Esophagus squamous epithelium (tissue), 5 donors: Measurements from ENCODE around the gene KLHL6. TPM values are rescaled to one million over a fixed set of nuclear protein-coding genes. Genes with fewer than 3 reads are reported as not detected.

Experiments
- DNase-seq: peaks from one replicate; lab custom pipeline; 2025; lab: John Stamatoyannopoulos, UW
- H3K27ac ChIP-seq, 4 donors: fragments of 200-600 bp; sonication (generic); one replicate each; pipeline ENCODE4 v1.5.1; 2016 to 2019; ENCODE audit warnings: mild to moderate bottlenecking in 1 of 4
- H3K27me3 ChIP-seq, 4 donors: fragments of 200-600 bp; sonication (generic); 1 replicate in 3 of 4; 2 replicates in 1 of 4; pipeline versions ENCODE4 v1.5.1 to v1.6.0; 2017 to 2021; ENCODE audit warnings: antibody characterized with exemption in 1 of 4
- H3K36me3 ChIP-seq, 3 donors: fragments of 200-600 bp; sonication (generic); one replicate each; pipeline ENCODE4 v1.5.1; 2016 to 2019
- H3K4me1 ChIP-seq, 3 donors: fragments of 200-600 bp; sonication (generic); one replicate each; pipeline ENCODE4 v1.5.1; 2017 to 2019
- H3K4me3 ChIP-seq, 4 donors: fragments of 200-600 bp; sonication (generic); 1 replicate in 3 of 4; 2 replicates in 1 of 4; pipeline ENCODE4 v1.5.1; 2016 to 2019; ENCODE audit warnings: mild to moderate bottlenecking in 2 of 4, moderate library complexity in 1 of 4
- H3K9me3 ChIP-seq, 3 donors: fragments of 200-600 bp; sonication (generic); one replicate each; pipeline ENCODE4 v1.5.1; 2016 to 2019
- POLR2A ChIP-seq, 4 donors: fragments of 450-650 bp; IDR thresholded peaks; one replicate each; pipeline ENCODE4 v1.6.1; 2017; ENCODE audit warnings: antibody characterized with exemption in 4 of 4, mild to moderate bottlenecking in 4 of 4, moderate library complexity in 3 of 4
- WGBS, 2 donors: methylation state at CpG; one replicate each; pipeline ENCODE4 v1.1.5; 2018; 5-methylcytosine and 5-hydroxymethylcytosine counted together
- intact Hi-C: fragments of 100-400 bp; cut with DNase I; formaldehyde crosslinking; loops from one replicate; pipeline ENCODE4 v1.15.0; 2022
- total RNA-seq, 4 donors: library from RNA; depleted of rRNA; stranded (reverse); fragments of >200 nt; gene quantifications; one replicate each; pipeline ENCODE4 v1.1.0, GENCODE V29; 2016
- TF ChIP-seq, protein P1 (sequence below), 6 experiments: fragments of 450-650 bp in 4 of 6; fragments of 200-600 bp in 2 of 6; sonication (generic) in 2 of 6; IDR thresholded peaks; one replicate each; pipeline ENCODE4 v1.5.1; 2016 to 2019; ENCODE audit warnings: antibody characterized with exemption in 6 of 6, mild to moderate bottlenecking in 4 of 6, moderate library complexity in 4 of 6
- donor health status: DM: yes; HTN: yes; CAD: no.

The KLHL6 gene
- total RNA-seq, 4 donors from 2014 or later: 0.66 to 2.7 (median 1.8) TPM; not detected in 1

DNA sequence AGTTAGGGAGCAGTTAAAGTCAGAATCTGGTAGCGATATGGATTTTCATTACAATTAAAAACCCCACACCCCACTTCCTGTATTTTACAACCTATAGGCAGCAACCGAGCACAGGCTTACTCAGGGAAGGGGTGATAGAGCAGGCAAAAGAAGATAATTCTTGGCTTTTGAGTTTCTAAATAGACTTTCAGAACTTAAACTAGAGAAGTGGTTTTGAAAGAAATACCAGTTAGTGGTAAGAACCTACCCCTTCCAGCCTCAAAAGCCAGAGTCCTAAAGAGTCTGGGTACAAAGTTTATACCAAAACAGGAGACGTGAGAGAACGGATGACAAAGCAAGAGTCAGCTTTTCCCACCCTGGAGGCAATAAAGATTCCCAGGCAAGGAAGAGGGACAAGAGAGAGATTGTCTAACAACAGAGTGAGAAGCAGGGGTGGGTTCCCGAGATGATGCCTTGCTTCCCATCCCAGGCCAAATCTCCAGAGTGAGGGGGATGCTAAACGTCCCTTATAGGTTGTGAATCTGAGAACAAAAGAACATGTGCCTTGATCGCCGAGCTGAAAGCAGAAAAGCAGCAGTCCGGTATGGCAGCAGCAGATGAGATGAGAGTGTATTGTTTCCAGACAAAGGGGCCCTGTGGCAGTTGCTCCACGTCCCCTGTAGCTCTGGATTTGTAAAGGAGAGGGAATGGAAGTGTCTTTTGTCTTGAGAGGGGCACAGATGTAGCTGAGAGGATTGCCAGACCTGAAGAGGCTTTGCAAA, 36.8 kb downstream of the KLHL6 start:
- Histone ChIP-seq H3K4me1 (no peaks in the 10 kb centered on the region), H3K9me3 (no peaks in the 10 kb centered on the region), H3K36me3 (no peaks in the 10 kb centered on the region), H3K27me3 (peaks cover 0 to 41% (median 0%) of the 10 kb centered on the region in 4 donors), H3K4me3 (no peak overlapping the region), H3K27ac (peak overlapping the region in 1 of 4 donors; percentile 44)
- TF ChIP-seq, protein P1, sequence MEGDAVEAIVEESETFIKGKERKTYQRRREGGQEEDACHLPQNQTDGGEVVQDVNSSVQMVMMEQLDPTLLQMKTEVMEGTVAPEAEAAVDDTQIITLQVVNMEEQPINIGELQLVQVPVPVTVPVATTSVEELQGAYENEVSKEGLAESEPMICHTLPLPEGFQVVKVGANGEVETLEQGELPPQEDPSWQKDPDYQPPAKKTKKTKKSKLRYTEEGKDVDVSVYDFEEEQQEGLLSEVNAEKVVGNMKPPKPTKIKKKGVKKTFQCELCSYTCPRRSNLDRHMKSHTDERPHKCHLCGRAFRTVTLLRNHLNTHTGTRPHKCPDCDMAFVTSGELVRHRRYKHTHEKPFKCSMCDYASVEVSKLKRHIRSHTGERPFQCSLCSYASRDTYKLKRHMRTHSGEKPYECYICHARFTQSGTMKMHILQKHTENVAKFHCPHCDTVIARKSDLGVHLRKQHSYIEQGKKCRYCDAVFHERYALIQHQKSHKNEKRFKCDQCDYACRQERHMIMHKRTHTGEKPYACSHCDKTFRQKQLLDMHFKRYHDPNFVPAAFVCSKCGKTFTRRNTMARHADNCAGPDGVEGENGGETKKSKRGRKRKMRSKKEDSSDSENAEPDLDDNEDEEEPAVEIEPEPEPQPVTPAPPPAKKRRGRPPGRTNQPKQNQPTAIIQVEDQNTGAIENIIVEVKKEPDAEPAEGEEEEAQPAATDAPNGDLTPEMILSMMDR (IDR thresholded peaks at IDR 0.05): no peak
- peak in 1 of 4 donors; percentile 8 for TF ChIP-seq POLR2A (IDR thresholded peaks at IDR 0.05)
- intact Hi-C loops: no loop called here
- 70 to 81% methylated on average over 10 of the region's 10 CpGs for WGBS, 2 donors
- DNase-seq: no peak

DNA sequence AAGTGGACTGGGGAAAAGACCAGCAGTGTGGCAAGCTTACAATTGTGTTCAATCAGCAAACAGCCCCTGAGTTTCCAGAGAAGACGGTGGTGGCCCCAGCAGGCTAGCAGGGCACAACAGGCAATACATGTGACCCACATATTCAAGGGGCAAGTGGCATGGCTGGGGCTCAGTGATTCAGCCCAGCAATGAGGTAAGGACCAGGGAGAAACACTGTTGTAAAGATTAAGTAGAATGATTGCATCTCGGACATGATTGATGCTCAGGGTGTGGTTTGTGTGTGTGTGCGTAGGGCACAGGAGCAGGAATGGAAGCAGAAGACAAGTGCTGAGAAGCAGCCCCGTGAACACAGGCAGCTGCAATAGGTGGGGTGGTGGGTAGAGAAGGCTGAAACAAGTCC, 37.9 kb downstream of the KLHL6 start:
- no peaks in the 10 kb centered on the region for H3K4me1 ChIP-seq
- TF ChIP-seq, protein P1 (IDR thresholded peaks at IDR 0.05): no peak
- TF ChIP-seq POLR2A (IDR thresholded peaks at IDR 0.05): no peak
- H3K27ac ChIP-seq: no peak overlapping the region
- H3K4me3 ChIP-seq: no peak overlapping the region
- H3K9me3 ChIP-seq: no peaks in the 10 kb centered on the region
- peaks cover 0 to 41% (median 0%) of the 10 kb centered on the region in 4 donors for H3K27me3 ChIP-seq
- WGBS, 2 donors: 86 to 89% methylated on average over 4 of the region's 4 CpGs
- DNase-seq: no peak
- intact Hi-C loops: no loop called here
- H3K36me3 ChIP-seq: no peaks in the 10 kb centered on the region

DNA sequence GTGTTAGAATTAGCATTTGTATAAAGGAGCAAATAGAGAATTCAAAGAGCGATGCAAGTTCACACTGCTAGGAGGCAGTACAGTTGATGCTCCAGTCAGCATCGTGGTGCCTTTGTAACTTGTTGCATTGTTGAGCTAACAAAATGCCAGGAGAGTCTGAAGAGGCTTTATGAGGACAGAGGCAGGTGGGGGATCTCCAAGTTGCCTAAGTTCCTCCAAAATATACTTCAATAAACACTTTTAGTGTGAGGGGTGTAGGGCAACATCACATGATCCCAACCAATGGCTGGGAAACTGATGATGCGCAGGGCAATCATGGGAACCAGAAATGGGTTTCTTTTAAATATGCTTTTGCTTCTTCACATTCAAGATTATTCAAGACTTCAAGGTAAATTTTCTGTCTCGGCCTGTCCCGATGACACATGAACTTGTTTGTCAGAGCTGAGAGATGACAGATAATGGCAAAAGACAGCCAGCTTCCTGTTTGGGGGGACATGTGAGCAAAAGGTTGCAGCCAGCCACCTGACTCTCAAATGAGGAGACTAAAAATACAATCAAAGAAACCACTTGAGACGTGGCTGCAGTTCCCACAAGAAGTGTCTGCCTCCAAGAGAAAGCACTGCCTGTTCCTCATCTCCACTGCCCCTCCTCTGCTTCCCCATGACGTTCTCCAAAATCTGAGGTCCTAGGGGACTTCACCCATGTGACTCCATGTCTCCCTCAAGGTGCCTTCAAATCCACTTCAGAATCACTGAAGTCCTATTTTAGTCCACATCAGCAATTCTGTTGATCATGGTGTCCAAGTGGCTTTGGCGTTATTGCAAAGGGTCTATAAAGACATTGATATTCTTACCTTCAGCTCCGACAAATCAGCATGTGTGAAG, 39.3 kb downstream of the KLHL6 start:
- H3K9me3 ChIP-seq: no peaks in the 10 kb centered on the region
- H3K27me3 ChIP-seq: peaks cover 0 to 41% (median 0%) of the 10 kb centered on the region in 4 donors
- intact Hi-C loops: no loop called here
- no peak for DNase-seq
- TF ChIP-seq, protein P1 (IDR thresholded peaks at IDR 0.05): no peak
- peak in 1 of 4 donors; percentile 27 for TF ChIP-seq POLR2A (IDR thresholded peaks at IDR 0.05)
- H3K27ac ChIP-seq: peak overlapping the region in 2 of 4 donors; percentile 6 to 25
- no peaks in the 10 kb centered on the region for H3K4me1 ChIP-seq
- no peak overlapping the region for H3K4me3 ChIP-seq
- 76 to 78% methylated on average over 9 of the region's 9 CpGs for WGBS, 2 donors
- H3K36me3 ChIP-seq: no peaks in the 10 kb centered on the region

GRCh38 chr3:183514021-183514420, 41.5 kb downstream of the KLHL6 start:
- Histone ChIP-seq H3K4me1 (no peaks in the 10 kb centered on the region), H3K27me3 (peaks cover 0 to 36% (median 0%) of the 10 kb centered on the region in 4 donors), H3K36me3 (no peaks in the 10 kb centered on the region), H3K27ac (no peak overlapping the region), H3K4me3 (no peak overlapping the region), H3K9me3 (no peaks in the 10 kb centered on the region)
- 90 to 94% methylated on average over 3 to 6 of the region's 6 CpGs for WGBS, 2 donors
- DNase-seq: no peak
- intact Hi-C loops: no loop called here
- TF ChIP-seq POLR2A (IDR thresholded peaks at IDR 0.05): no peak
- TF ChIP-seq, protein P1 (IDR thresholded peaks at IDR 0.05): no peak
